ENCODE data around the gene CNTNAP1.

DNA sequence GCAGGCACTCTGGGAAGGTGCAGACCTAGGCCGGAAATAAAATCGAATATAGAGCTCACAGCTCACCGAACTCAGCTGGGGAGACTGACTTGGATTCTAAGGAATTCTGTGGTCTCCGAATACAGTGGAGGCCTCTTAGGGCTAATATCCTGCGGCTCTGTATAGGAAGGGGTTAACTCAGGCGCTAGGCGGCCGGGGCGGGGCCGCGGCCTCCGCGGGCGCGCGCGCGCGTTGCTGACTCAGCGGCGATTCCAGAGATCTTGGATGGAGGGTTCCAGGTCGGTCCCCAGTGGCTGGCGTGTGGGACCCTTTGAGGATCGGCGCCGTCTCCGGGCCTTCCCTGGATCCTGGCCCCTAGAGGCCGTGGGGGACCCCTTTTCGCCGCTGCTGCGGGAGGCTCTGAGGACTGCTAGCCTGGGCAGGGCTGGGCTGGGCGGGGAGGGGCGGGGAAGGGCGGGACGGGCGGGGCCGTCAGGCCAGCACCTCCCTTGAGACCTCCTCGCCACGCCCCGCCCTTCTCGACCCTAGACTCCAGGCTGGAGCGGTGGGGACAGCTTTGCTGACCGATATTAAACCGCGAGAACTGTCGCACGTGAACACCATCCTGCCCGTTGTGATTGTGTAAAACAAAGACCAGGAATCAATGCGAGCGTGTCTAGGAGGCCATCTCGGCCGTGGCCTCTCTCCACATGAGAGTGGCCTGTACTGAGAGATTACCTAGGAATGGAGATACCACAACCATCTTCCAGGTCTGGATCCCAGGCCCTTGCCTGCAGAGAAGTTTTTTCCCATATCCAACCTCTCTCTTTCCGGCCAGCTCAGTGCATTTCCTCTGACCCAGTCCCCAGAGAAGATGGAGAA lies 4.2 kb upstream of the CNTNAP1 start:
- TF ChIP-seq, protein P1, sequence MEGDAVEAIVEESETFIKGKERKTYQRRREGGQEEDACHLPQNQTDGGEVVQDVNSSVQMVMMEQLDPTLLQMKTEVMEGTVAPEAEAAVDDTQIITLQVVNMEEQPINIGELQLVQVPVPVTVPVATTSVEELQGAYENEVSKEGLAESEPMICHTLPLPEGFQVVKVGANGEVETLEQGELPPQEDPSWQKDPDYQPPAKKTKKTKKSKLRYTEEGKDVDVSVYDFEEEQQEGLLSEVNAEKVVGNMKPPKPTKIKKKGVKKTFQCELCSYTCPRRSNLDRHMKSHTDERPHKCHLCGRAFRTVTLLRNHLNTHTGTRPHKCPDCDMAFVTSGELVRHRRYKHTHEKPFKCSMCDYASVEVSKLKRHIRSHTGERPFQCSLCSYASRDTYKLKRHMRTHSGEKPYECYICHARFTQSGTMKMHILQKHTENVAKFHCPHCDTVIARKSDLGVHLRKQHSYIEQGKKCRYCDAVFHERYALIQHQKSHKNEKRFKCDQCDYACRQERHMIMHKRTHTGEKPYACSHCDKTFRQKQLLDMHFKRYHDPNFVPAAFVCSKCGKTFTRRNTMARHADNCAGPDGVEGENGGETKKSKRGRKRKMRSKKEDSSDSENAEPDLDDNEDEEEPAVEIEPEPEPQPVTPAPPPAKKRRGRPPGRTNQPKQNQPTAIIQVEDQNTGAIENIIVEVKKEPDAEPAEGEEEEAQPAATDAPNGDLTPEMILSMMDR (IDR thresholded peaks at IDR 0.05): no peak
- TF ChIP-seq POLR2A (IDR thresholded peaks at IDR 0.05): peak in 1 of 2 donors; percentile 52
